HL-60 (cell line): Measurements from ENCODE around the gene PRDX4.

Experiments used
- DNase-seq, 2 experiments: peaks; one replicate each; pipeline ENCODE4 v3.0.0-alpha.2; 2010 to 2020; ENCODE audit warnings: low read depth in 1 of 2, low spot score in 1 of 2
- H3K27ac ChIP-seq: fragments of 250-450 bp; sonication (Bioruptor Pico); replicated peaks from 2 replicates; pipeline ENCODE4 v1.5.1; 2020; ENCODE audit warnings: mild to moderate bottlenecking, moderate library complexity
- H3K27me3 ChIP-seq: fragments of 250-450 bp; sonication (Bioruptor Pico); 2 replicates; pipeline ENCODE4 v1.5.1; 2021; ENCODE audit warnings: mild to moderate bottlenecking, moderate library complexity; ENCODE audit not compliant: insufficient read depth, poor library complexity, severe bottlenecking
- H3K4me3 ChIP-seq: replicated peaks from 2 replicates; pipeline ENCODE4 v1.5.1; 2011; ENCODE audit warnings: mild to moderate bottlenecking, control low read depth, low read length; ENCODE audit not compliant: insufficient read depth
- CTCF ChIP-seq: IDR thresholded peaks from one replicate; pipeline ENCODE4 v1.5.1; 2011; ENCODE audit warnings: low read length, control low read depth, inconsistent platforms; ENCODE audit not compliant: insufficient read depth
- GABPA ChIP-seq: IDR thresholded peaks from 2 replicates; pipeline ENCODE4 v1.6.1; 2012; ENCODE audit warnings: low read depth
- POLR2AphosphoS5 ChIP-seq: IDR thresholded peaks from 2 replicates; pipeline ENCODE4 v1.6.1; 2012; ENCODE audit warnings: low read depth
- REST ChIP-seq: IDR thresholded peaks from 2 replicates; pipeline ENCODE4 v1.6.1; 2012; ENCODE audit warnings: low read depth; ENCODE audit not compliant: insufficient replicate concordance
- SPI1 ChIP-seq: IDR thresholded peaks from 2 replicates; pipeline ENCODE4 v1.6.1; 2012; ENCODE audit warnings: low read depth, mild to moderate bottlenecking, borderline replicate concordance

Gene PRDX4

DNA sequence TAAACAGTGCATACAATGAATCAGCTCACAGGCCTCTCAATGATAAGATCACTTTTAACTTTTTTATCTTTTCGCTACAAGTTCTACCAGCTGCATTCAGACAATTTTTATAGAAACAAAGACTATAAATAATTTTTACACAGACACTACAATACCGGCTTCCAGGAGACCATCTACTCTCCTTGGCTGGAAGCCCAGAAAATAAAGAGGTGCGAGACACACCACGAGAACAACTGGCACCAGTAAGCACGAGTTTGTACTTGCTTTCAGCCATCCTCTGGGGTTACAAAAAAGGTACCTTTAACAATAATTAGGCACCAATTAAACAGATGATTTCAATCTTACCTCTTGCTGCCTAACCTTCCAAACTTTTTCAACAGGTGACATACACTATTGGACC lies 11.2 kb upstream of the PRDX4 start:
- no peak for TF ChIP-seq CTCF
- no peak for TF ChIP-seq GABPA
- no peak for TF ChIP-seq POLR2AphosphoS5
- TF ChIP-seq SPI1 = no peak
- TF ChIP-seq REST = no peak
- no peak overlapping the region for H3K4me3 ChIP-seq
- no peaks in the 10 kb centered on the region for H3K27me3 ChIP-seq
- H3K27ac ChIP-seq = no peak overlapping the region
- DNase-seq = no peak

DNA sequence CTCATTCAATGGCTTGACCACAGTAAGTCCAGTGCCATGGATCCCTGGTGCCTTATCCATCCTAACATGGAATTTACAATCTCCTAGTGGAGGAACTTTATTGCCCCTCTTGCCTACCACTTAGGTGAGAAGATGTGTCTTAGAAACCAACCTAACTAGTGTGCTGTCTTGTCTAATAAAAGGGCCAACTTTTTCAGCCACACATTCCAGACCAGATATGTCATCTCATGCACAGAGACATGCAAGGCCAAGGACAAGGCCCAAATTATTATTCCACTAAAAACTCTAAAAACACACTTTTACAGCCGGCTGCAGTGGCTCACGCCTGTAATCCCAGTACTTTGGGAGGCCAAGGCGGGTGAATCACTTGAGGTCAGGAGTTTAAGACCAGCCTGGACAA lies 10.6 kb upstream of the PRDX4 start:
- Histone ChIP-seq H3K27ac (no peak overlapping the region), H3K4me3 (no peak overlapping the region)
- no peak for DNase-seq

GRCh38 chrX:23659339-23659738 lies 8.0 kb upstream of the PRDX4 start:
- H3K27ac ChIP-seq = no peak overlapping the region
- no peak overlapping the region for H3K4me3 ChIP-seq
- H3K27me3 ChIP-seq = no peaks in the 10 kb centered on the region
- TF ChIP-seq REST (no peak), POLR2AphosphoS5 (no peak), CTCF (no peak), GABPA (no peak), SPI1 (no peak)
- no peak for DNase-seq

More for the DNA sequence above, 10.6 kb upstream of the PRDX4 start:
- TF ChIP-seq REST = no peak
- no peak for TF ChIP-seq CTCF
- no peaks in the 10 kb centered on the region for H3K27me3 ChIP-seq
